HG02840 (cell line): ENCODE measurements around the gene CFL1.
"Not testable (repeated sequence)": the region's sequence is repeated elsewhere in the genome, so short reads cannot be mapped to it uniquely, and the experiment has no call there.

Experiments used
- ATAC-seq: cut with Tn5 transposase; IDR thresholded peaks from one replicate; pipeline ENCODE4 v1.9.1; 2021; ENCODE audit warnings: mild to moderate bottlenecking, moderate library complexity, moderate number of reproducible peaks; ENCODE audit not compliant: unreplicated experiment, low FRiP score

The CFL1 gene

GRCh38 chr11:65857853-65858680 lies at the start of gene CFL1:
TSS of gene CFL1 (minus strand) at chr11:65858180. CDS start at chr11:65858099, 81 bp downstream.
- ATAC-seq = peak; percentile 45

- no peak for ATAC-seq
Measured at GRCh38 chr11:65906602-65907001, 48.6 kb upstream of the CFL1 start.

- ATAC-seq = no peak
Measured at GRCh38 chr11:65903715-65904114, 45.7 kb upstream of the CFL1 start.

GRCh38 chr11:65903068-65903481 lies 45.1 kb upstream of the CFL1 start:
- no peak for ATAC-seq

- no peak for ATAC-seq
Measured at GRCh38 chr11:65900899-65901180, 42.9 kb upstream of the CFL1 start.

- peak; percentile 62 for ATAC-seq
Measured at GRCh38 chr11:65900125-65900898, 42.3 kb upstream of the CFL1 start, which contains the start of gene FOSL1. TSS of gene FOSL1 (minus strand) at chr11:65900388. CDS start at chr11:65900339, 49 bp downstream.

GRCh38 chr11:65899356-65900124 lies 41.6 kb upstream of the CFL1 start:
- ATAC-seq = no peak

- no peak for ATAC-seq
Measured at GRCh38 chr11:65898656-65899355, 40.8 kb upstream of the CFL1 start.

- ATAC-seq = no peak
Measured at GRCh38 chr11:65897020-65897471, 39.1 kb upstream of the CFL1 start.

GRCh38 chr11:65896034-65896999 lies 38.3 kb upstream of the CFL1 start:
- ATAC-seq = no peak

- no peak for ATAC-seq
Measured at GRCh38 chr11:65895482-65895981, 37.6 kb upstream of the CFL1 start.

GRCh38 chr11:65894034-65894591 lies 36.1 kb upstream of the CFL1 start:
- no peak for ATAC-seq

- ATAC-seq = no peak
Measured at GRCh38 chr11:65892661-65893317, 34.8 kb upstream of the CFL1 start.

- ATAC-seq = not testable (repeated sequence)
Measured at GRCh38 chr11:65892137-65892540, 34.2 kb upstream of the CFL1 start.

- no peak for ATAC-seq
Measured at GRCh38 chr11:65891219-65892136, 33.5 kb upstream of the CFL1 start.

- peak; percentile 48 for ATAC-seq
Measured at GRCh38 chr11:65890324-65891218, 32.6 kb upstream of the CFL1 start, which contains the start of gene CCDC85B. TSS of gene CCDC85B (plus strand) at chr11:65890673. CDS start at chr11:65890784, 111 bp downstream.
